NK-92 (cell line): Measurements from ENCODE around the gene GYS2.

Source experiments
- DNase-seq: peaks from one replicate; lab custom pipeline; 2025; ENCODE audit not compliant: unreplicated experiment; lab: John Stamatoyannopoulos, UW

The GYS2 gene

GRCh38 chr12:21509768-21510167, 94.9 kb downstream of the GYS2 start:
- DNase-seq, result no peak

GRCh38 chr12:21507849-21508248, 96.8 kb downstream of the GYS2 start:
- DNase-seq, result no peak

- DNase-seq, result no peak
Observed at GRCh38 chr12:21505888-21506287, 98.8 kb downstream of the GYS2 start.

GRCh38 chr12:21502872-21503271, 101.8 kb downstream of the GYS2 start:
- no peak for DNase-seq

GRCh38 chr12:21502164-21502496, 102.5 kb downstream of the GYS2 start:
- DNase-seq, result no peak

GRCh38 chr12:21501258-21502163, 103.1 kb downstream of the GYS2 start, which contains the start of the genes GOLT1B and RECQL:
TSS of gene GOLT1B (plus strand) at chr12:21501789. CDS start at chr12:21501924, 135 bp downstream.
TSS of gene RECQL (minus strand) at chr12:21501635. CDS start at chr12:21499570, 2,065 bp downstream.
- DNase-seq, result peak; percentile 40

GRCh38 chr12:21500786-21501257, 103.8 kb downstream of the GYS2 start:
- no peak for DNase-seq

- DNase-seq, result no peak
Observed at GRCh38 chr12:21499765-21500164, 104.9 kb downstream of the GYS2 start.
